GM23338 (cell line): ENCODE data around the gene MAPRE3. TPM values are rescaled to one million over a fixed set of nuclear protein-coding genes. Genes with fewer than 3 reads are reported as not detected.

Experiments used
- ATAC-seq: fragments of 200-7000 bp; cut with Tn5 transposase; 3 replicates; pipeline ENCODE4 v1.9.1; 2020
- DNase-seq: peaks from one replicate; pipeline ENCODE4 v3.0.0-alpha.2; 2015; ENCODE audit warnings: low spot score
- H2AFZ ChIP-seq: fragments of 200-600 bp; sonication (generic); 2 replicates; pipeline ENCODE4 v1.8.0; 2016; ENCODE audit warnings: antibody characterized with exemption, mild to moderate bottlenecking, moderate library complexity
- H3F3A ChIP-seq: fragments of 200-600 bp; sonication (generic); replicated peaks from 2 replicates; pipeline ENCODE4 v1.8.0; 2017; ENCODE audit warnings: antibody characterized with exemption, mixed run types, low read depth
- H3K27ac ChIP-seq: fragments of 200-600 bp; sonication (generic); 2 replicates; pipeline ENCODE4 v1.6.1; 2016; ENCODE audit warnings: low read depth
- H3K27me3 ChIP-seq: fragments of 200-600 bp; sonication (generic); 2 replicates; pipeline ENCODE4 v1.8.0; 2016; ENCODE audit warnings: mild to moderate bottlenecking, mixed run types, moderate library complexity; ENCODE audit not compliant: insufficient read depth
- H3K36me3 ChIP-seq: fragments of 200-600 bp; sonication (generic); 2 replicates; pipeline ENCODE4 v1.8.0; 2016; ENCODE audit warnings: mild to moderate bottlenecking; ENCODE audit not compliant: insufficient read depth
- H3K4me1 ChIP-seq: fragments of 200-600 bp; sonication (generic); 2 replicates; pipeline ENCODE4 v1.8.0; 2016; ENCODE audit warnings: mild to moderate bottlenecking, moderate library complexity; ENCODE audit not compliant: insufficient read depth
- H3K4me2 ChIP-seq: fragments of 200-600 bp; sonication (generic); 2 replicates; pipeline ENCODE4 v1.7.1; 2017; ENCODE audit warnings: mixed run types
- H3K4me3 ChIP-seq: fragments of 200-600 bp; sonication (generic); 2 replicates; pipeline ENCODE4 v1.6.1; 2016; ENCODE audit warnings: mixed run types
- H3K79me2 ChIP-seq: fragments of 200-600 bp; sonication (generic); replicated peaks from 2 replicates; pipeline ENCODE4 v1.8.0; 2017; ENCODE audit warnings: mild to moderate bottlenecking; ENCODE audit not compliant: insufficient read depth
- H3K9me2 ChIP-seq: fragments of 200-600 bp; sonication (generic); 2 replicates; pipeline ENCODE4 v1.8.0; 2017; ENCODE audit not compliant: insufficient read depth
- H4K20me1 ChIP-seq: fragments of 200-600 bp; sonication (generic); replicated peaks from 2 replicates; pipeline ENCODE4 v1.8.0; 2017; ENCODE audit warnings: mild to moderate bottlenecking; ENCODE audit not compliant: insufficient read depth
- H3K27ac Mint-ChIP-seq: 2 replicates; pipeline ENCODE4 v1.8.0; 2020; ENCODE audit warnings: inconsistent platforms, mild to moderate bottlenecking, moderate library complexity, mixed read lengths
- H3K27me3 Mint-ChIP-seq: 3 replicates; pipeline ENCODE4 v1.8.0; 2022; ENCODE audit warnings: low read depth, mild to moderate bottlenecking, moderate library complexity, mixed read lengths, inconsistent platforms; ENCODE audit not compliant: insufficient read depth, poor library complexity
- H3K36me3 Mint-ChIP-seq: 3 replicates; pipeline ENCODE4 v1.8.0; 2021; ENCODE audit warnings: low read depth, mild to moderate bottlenecking, inconsistent platforms, moderate library complexity, mixed read lengths
- H3K4me1 Mint-ChIP-seq: 3 replicates; pipeline ENCODE4 v1.8.0; 2020; ENCODE audit warnings: mild to moderate bottlenecking, inconsistent platforms, mixed read lengths
- H3K4me3 Mint-ChIP-seq: 3 replicates; pipeline ENCODE4 v1.8.0; 2021; ENCODE audit warnings: moderate library complexity, mild to moderate bottlenecking, inconsistent platforms, mixed read lengths
- H3K9me3 Mint-ChIP-seq: 3 replicates; pipeline ENCODE4 v1.8.0; 2020; ENCODE audit warnings: moderate library complexity, mild to moderate bottlenecking, inconsistent platforms, mixed read lengths
- CREB1 ChIP-seq: fragments of 250-450 bp; sonication (Bioruptor Pico); IDR thresholded peaks from 2 replicates; pipeline ENCODE4 v1.5.0; 2020; ENCODE audit warnings: low read depth, mild to moderate bottlenecking, moderate library complexity
- CTCF ChIP-seq, 2 experiments: fragments of 200-600 bp in 1 of 2; sonication (generic) in 1 of 2; conservative IDR thresholded peaks; 2 replicates each; pipeline versions ENCODE4 v1.5.1 to v1.6.1; 2016 to 2017; ENCODE audit warnings: antibody characterized with exemption in 2 of 2, low read depth in 2 of 2, mild to moderate bottlenecking in 2 of 2, moderate library complexity in 1 of 2
- ETS1 ChIP-seq: IDR thresholded peaks from 2 replicates; pipeline ENCODE4 v1.6.1; 2016; ENCODE audit warnings: antibody characterized with exemption
- EZH2 ChIP-seq: fragments of 200-600 bp; sonication (generic); IDR thresholded peaks from one replicate; pipeline ENCODE4 v1.8.0; 2017; ENCODE audit warnings: antibody characterized with exemption, mild to moderate bottlenecking, low read depth; ENCODE audit not compliant: unreplicated experiment
- EZH2phosphoT487 ChIP-seq: fragments of 200-600 bp; sonication (generic); IDR thresholded peaks from one replicate; pipeline ENCODE4 v1.8.1; 2018; ENCODE audit warnings: antibody characterized with exemption; ENCODE audit not compliant: unreplicated experiment
- JUNB ChIP-seq: IDR thresholded peaks from one replicate; pipeline ENCODE4 v1.6.1; 2016; ENCODE audit warnings: antibody characterized with exemption; ENCODE audit not compliant: unreplicated experiment
- NANOG ChIP-seq: IDR thresholded peaks from 2 replicates; pipeline ENCODE4 v1.6.1; 2016; ENCODE audit warnings: antibody characterized with exemption, borderline replicate concordance
- POLR2AphosphoS5 ChIP-seq: IDR thresholded peaks from 2 replicates; pipeline ENCODE4 v1.6.1; 2016; ENCODE audit warnings: antibody characterized with exemption, low read depth
- REST ChIP-seq: IDR thresholded peaks from one replicate; pipeline ENCODE4 v1.6.1; 2018; ENCODE audit warnings: antibody characterized with exemption; ENCODE audit not compliant: unreplicated experiment
- STAT1 ChIP-seq: IDR thresholded peaks from one replicate; pipeline ENCODE4 v1.6.1; 2016; ENCODE audit warnings: antibody characterized with exemption; ENCODE audit not compliant: unreplicated experiment
- ZNF114 ChIP-seq: fragments of 250-450 bp; sonication (Bioruptor Pico); IDR thresholded peaks from 2 replicates; pipeline ENCODE4 v1.5.0; 2020; ENCODE audit warnings: mild to moderate bottlenecking, moderate library complexity
- ZNF331 ChIP-seq: fragments of 250-450 bp; sonication (Bioruptor Pico); IDR thresholded peaks from 2 replicates; pipeline ENCODE4 v1.5.0; 2020; ENCODE audit warnings: low read depth, mild to moderate bottlenecking, moderate library complexity
- ZNF462 ChIP-seq: fragments of 250-450 bp; sonication (Bioruptor Pico); IDR thresholded peaks from 2 replicates; pipeline ENCODE4 v1.5.0; 2020; ENCODE audit warnings: mild to moderate bottlenecking, moderate library complexity
- polyA plus RNA-seq: library from polyadenylated mRNA; unstranded; fragments of >200 nt; fragmentation: Nextera tagmentation; extraction: Ambion mirVana; gene quantifications from 2 replicates; pipeline ENCODE4 v1.2.1, GENCODE V29; 2016
- total RNA-seq: library from RNA; depleted of rRNA; stranded (reverse); fragments of >200 nt; shearing (Covaris generic); gene quantifications from 2 replicates; pipeline ENCODE4 v1.2.3, GENCODE V29; 2014

MAPRE3 gene
- total and polyA plus RNA-seq, 2 experiments from 2014 or later: 3.3 to 4.5 TPM

GRCh38 chr2:27069436-27069835 lies 99.0 kb downstream of the MAPRE3 start:
- Mint-ChIP-seq H3K27ac (no peak overlapping the region), H3K4me1 (peaks cover 15% of the 10 kb centered on the region), H3K27me3 (peaks cover 18% of the 10 kb centered on the region), H3K4me3 (peak overlapping the region; percentile 99; the same call in 2 of the 3 replicates), H3K36me3 (peaks cover 39% of the 10 kb centered on the region), H3K9me3 (no peaks in the 10 kb centered on the region; the same call in 2 of the 3 replicates)
- Histone ChIP-seq H3K9me2 (no peaks in the 10 kb centered on the region), H2AFZ (no peak overlapping the region), H3K4me1 (peaks cover 19% of the 10 kb centered on the region), H3K79me2 (peaks cover 19% of the 10 kb centered on the region), H3K4me2 (no peak overlapping the region), H3K27ac (no peak overlapping the region), H3K4me3 (no peak overlapping the region), H3K36me3 (peaks cover 3% of the 10 kb centered on the region; the same call in 1 of the 2 replicates), H3K27me3 (no peaks in the 10 kb centered on the region), H3F3A (peaks cover 18% of the 10 kb centered on the region; the same call in 1 of the 2 replicates), H4K20me1 (peaks cover 13% of the 10 kb centered on the region)
- no peak for DNase-seq
- ATAC-seq: no peak
- TF ChIP-seq JUNB: no peak
- TF ChIP-seq REST: no peak
- no peak for TF ChIP-seq CTCF (conservative IDR thresholded peaks at IDR 0.05; ENCODE audit: low read depth in 2 of 2)
- TF ChIP-seq ZNF462: no peak
- no peak for TF ChIP-seq ZNF331 (CRISPR knock-in tag)
- no peak for TF ChIP-seq POLR2AphosphoS5
- TF ChIP-seq EZH2: no peak
- no peak for TF ChIP-seq CREB1 (CRISPR knock-in tag)
- TF ChIP-seq STAT1: no peak
- TF ChIP-seq ETS1: no peak
- no peak for TF ChIP-seq NANOG
- TF ChIP-seq EZH2phosphoT487: no peak
- TF ChIP-seq ZNF114 (CRISPR knock-in tag): no peak
